ENCODE results near the gene LAMA1. TPM values are rescaled to one million over a fixed set of nuclear protein-coding genes. Genes with fewer than 3 reads are reported as not detected.

The LAMA1 gene, protein sequence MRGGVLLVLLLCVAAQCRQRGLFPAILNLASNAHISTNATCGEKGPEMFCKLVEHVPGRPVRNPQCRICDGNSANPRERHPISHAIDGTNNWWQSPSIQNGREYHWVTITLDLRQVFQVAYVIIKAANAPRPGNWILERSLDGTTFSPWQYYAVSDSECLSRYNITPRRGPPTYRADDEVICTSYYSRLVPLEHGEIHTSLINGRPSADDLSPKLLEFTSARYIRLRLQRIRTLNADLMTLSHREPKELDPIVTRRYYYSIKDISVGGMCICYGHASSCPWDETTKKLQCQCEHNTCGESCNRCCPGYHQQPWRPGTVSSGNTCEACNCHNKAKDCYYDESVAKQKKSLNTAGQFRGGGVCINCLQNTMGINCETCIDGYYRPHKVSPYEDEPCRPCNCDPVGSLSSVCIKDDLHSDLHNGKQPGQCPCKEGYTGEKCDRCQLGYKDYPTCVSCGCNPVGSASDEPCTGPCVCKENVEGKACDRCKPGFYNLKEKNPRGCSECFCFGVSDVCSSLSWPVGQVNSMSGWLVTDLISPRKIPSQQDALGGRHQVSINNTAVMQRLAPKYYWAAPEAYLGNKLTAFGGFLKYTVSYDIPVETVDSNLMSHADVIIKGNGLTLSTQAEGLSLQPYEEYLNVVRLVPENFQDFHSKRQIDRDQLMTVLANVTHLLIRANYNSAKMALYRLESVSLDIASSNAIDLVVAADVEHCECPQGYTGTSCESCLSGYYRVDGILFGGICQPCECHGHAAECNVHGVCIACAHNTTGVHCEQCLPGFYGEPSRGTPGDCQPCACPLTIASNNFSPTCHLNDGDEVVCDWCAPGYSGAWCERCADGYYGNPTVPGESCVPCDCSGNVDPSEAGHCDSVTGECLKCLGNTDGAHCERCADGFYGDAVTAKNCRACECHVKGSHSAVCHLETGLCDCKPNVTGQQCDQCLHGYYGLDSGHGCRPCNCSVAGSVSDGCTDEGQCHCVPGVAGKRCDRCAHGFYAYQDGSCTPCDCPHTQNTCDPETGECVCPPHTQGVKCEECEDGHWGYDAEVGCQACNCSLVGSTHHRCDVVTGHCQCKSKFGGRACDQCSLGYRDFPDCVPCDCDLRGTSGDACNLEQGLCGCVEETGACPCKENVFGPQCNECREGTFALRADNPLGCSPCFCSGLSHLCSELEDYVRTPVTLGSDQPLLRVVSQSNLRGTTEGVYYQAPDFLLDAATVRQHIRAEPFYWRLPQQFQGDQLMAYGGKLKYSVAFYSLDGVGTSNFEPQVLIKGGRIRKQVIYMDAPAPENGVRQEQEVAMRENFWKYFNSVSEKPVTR (N-terminal part only)
- 0.68 and 0.92 TPM in 2 replicates for total RNA-seq

DNA sequence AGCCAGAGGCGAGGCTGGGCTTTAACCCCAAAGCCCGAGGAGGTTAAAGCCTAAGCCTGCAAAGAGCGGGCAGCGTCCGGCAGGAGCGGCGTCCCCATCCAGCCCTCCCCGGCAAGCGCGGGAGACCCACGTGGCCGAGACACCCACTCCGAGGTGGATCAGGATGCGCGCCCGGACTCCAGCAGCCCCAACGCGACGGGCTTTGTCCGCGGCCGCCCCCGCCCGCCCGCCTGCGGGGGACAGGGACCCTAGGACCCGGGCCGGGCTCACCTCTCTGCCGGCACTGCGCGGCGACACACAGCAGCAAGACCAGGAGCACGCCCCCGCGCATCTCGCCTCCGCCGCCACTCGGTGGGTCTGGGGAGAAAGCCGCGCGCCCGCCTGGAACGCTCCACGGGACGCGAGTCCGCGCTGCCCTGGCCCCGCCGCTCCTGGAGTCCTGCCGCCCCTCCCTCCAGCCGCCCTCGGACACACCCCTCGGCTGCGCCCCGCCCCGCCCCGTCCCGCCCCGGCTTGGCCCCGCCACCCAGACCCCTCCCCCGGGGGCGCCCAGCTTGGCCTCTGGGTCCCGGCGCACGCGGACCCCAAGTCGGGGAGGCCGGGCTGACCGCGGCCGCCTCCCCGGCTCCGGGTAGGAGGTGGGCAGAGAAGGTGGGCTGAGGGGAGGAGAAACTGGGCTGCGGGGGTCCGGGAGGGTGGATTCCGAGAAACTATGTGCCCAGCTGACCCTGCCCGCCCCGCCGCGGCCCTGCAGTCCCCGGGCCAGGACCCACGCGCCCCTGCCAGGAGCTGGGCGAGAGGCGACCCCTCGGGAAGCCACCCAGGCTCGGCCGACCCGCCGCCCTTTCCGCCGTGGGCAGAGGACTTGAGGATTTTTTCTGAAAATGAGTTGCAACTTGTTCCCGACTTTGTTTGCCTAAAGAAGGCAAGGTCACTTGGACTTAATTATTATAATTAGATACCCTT, at the start of gene LAMA1:
LAMA1 (minus strand) TSS at position 408 of the 966 bp plus-strand sequence; CDS start at position 331, 77 bp downstream.

Other genes starting within 250 kb of the LAMA1 start
- not detected in 2 replicates for gene LRRC30, start 113.3 kb upstream of the LAMA1 start, total RNA-seq